Kidney (tissue), 14 donors: ENCODE data around the gene SUMF1. TPM values are rescaled to one million over a fixed set of nuclear protein-coding genes. Genes with fewer than 3 reads are reported as not detected.

Source experiments
- DNase-seq, 5 donors: peaks; one replicate each; pipeline ENCODE4 v3.0.0-alpha.2; 2013 to 2020
- FAIRE-seq: peaks from 2 replicates; lab custom pipeline; 2012; peaks lifted over from hg19 to GRCh38; lab: Jason Lieb, UNC
- H3K27ac ChIP-seq, 2 donors: one replicate each; pipeline ENCODE4 v1.7.0; 2013; ENCODE audit warnings: low read depth in 2 of 2, low read length in 2 of 2, inconsistent platforms in 1 of 2
- H3K27me3 ChIP-seq: one replicate; pipeline ENCODE4 v1.7.1; 2013; ENCODE audit warnings: low read length, inconsistent platforms; ENCODE audit not compliant: control insufficient read depth, insufficient read depth
- H3K36me3 ChIP-seq, 3 donors: one replicate each; pipeline versions ENCODE4 v1.7.0 to v1.7.1; 2013; ENCODE audit warnings: low read length in 3 of 3, control low read depth in 1 of 3, inconsistent platforms in 1 of 3; ENCODE audit not compliant: insufficient read depth in 3 of 3, control insufficient read depth in 2 of 3
- H3K4me1 ChIP-seq, 3 donors: one replicate each; pipeline versions ENCODE4 v1.7.0 to v1.7.1; 2013; ENCODE audit warnings: low read length in 3 of 3, inconsistent platforms in 1 of 3, low read depth in 1 of 3; ENCODE audit not compliant: control insufficient read depth in 2 of 3, insufficient read depth in 2 of 3
- H3K4me3 ChIP-seq, 3 donors: one replicate each; pipeline versions ENCODE4 v1.7.0 to v1.8.1; 2013; ENCODE audit warnings: low read length in 3 of 3, control low read depth in 1 of 3, inconsistent platforms in 1 of 3
- H3K9ac ChIP-seq, 3 donors: one replicate each; pipeline versions ENCODE4 v1.7.0 to v1.7.1; 2013; ENCODE audit warnings: low read length in 3 of 3, control low read depth in 1 of 3, inconsistent platforms in 1 of 3
- H3K9me3 ChIP-seq, 3 donors: one replicate each; pipeline versions ENCODE4 v1.7.0 to v1.7.1; 2013; ENCODE audit warnings: low read length in 3 of 3, control low read depth in 1 of 3, inconsistent platforms in 1 of 3; ENCODE audit not compliant: control insufficient read depth in 2 of 3, insufficient read depth in 1 of 3
- CTCF ChIP-seq: IDR thresholded peaks from 3 replicates; pipeline ENCODE4 v1.5.1; 2012; ENCODE audit warnings: mild to moderate bottlenecking, moderate library complexity, borderline replicate concordance; ENCODE audit not compliant: insufficient read depth; ENCODE audit errors: extremely low read depth
- intact Hi-C: fragments of 100-400 bp; cut with DNase I; formaldehyde crosslinking; loops from one replicate; pipeline ENCODE4 v1.11.1; 2022
- polyA plus RNA-seq: library from polyadenylated mRNA; stranded (reverse); fragments of 350-450 nt; fragmentation: Illumina TruSeq; extraction: RNeasy Lipid Tissue Mini Kit (QIAGEN cat#74804); gene quantifications from one replicate; pipeline ENCODE4 v1.2.3, GENCODE V29; 2014; ENCODE audit warnings: low read depth, low replicate concordance; ENCODE audit not compliant: insufficient read depth
- total RNA-seq: library from RNA; stranded (reverse); fragmentation: NEBNext Ultra II Directional; extraction: Animal tissue kit (Norgen Biotek cat#: 25700); gene quantifications from one replicate; pipeline ENCODE4 v1.2.1, GENCODE V29; 2021
- donor health status: control.
- donor health status: control.
- donor health status: control.
- donor health status: control.
- donor health status: control.
- donor health status: DM: yes; HTN: yes; CAD: no.
- donor health status: Normal renal cell carcinoma (clear cell type).

SUMF1 gene
- total and polyA plus RNA-seq, 2 donors from 2014 or later, result 50.1 to 50.6 TPM

- no peak for TF ChIP-seq CTCF
- intact Hi-C loops, result no loop called here
- Histone ChIP-seq H3K9ac (no peak overlapping the region), H3K4me3 (no peak overlapping the region), H3K4me1 (no peaks in the 10 kb centered on the region), H3K36me3 (no peaks in the 10 kb centered on the region), H3K9me3 (peaks cover 0 to 2% (median 0%) of the 10 kb centered on the region in 3 donors), H3K27me3 (no peaks in the 10 kb centered on the region), H3K27ac (no peak overlapping the region)
- FAIRE-seq (no peak), DNase-seq (no peak)
Measured at GRCh38 chr3:4335840-4336562, 131.1 kb downstream of the SUMF1 start.

GRCh38 chr3:4334548-4334947 is 132.5 kb downstream of the SUMF1 start:
- Histone ChIP-seq H3K4me3 (no peak overlapping the region), H3K9me3 (no peaks in the 10 kb centered on the region), H3K4me1 (no peaks in the 10 kb centered on the region), H3K9ac (no peak overlapping the region), H3K27me3 (no peaks in the 10 kb centered on the region), H3K27ac (no peak overlapping the region), H3K36me3 (no peaks in the 10 kb centered on the region)
- no peak for TF ChIP-seq CTCF
- FAIRE-seq (no peak), DNase-seq (no peak)
- intact Hi-C loops, result no loop called here

GRCh38 chr3:4332991-4333390 is 134.1 kb downstream of the SUMF1 start:
- Histone ChIP-seq H3K36me3 (no peaks in the 10 kb centered on the region), H3K4me1 (no peaks in the 10 kb centered on the region), H3K9ac (no peak overlapping the region), H3K27ac (no peak overlapping the region), H3K27me3 (no peaks in the 10 kb centered on the region), H3K4me3 (no peak overlapping the region), H3K9me3 (no peaks in the 10 kb centered on the region)
- FAIRE-seq (no peak), DNase-seq (no peak)
- intact Hi-C loops, result no loop called here
- TF ChIP-seq CTCF, result no peak

- Histone ChIP-seq H3K9ac (no peak overlapping the region), H3K4me1 (no peaks in the 10 kb centered on the region), H3K36me3 (no peaks in the 10 kb centered on the region), H3K4me3 (no peak overlapping the region), H3K27ac (no peak overlapping the region), H3K27me3 (no peaks in the 10 kb centered on the region), H3K9me3 (no peaks in the 10 kb centered on the region)
- intact Hi-C loops, result no loop called here
- no peak for TF ChIP-seq CTCF
- DNase-seq (no peak), FAIRE-seq (no peak)
Measured at GRCh38 chr3:4332574-4332973, 134.5 kb downstream of the SUMF1 start.
